Astrocyte of the spinal cord (primary cell): ENCODE results near the gene CPZ.

Experiments
- DNase-seq: peaks from one replicate; pipeline ENCODE4 v3.0.0; 2011; ENCODE audit warnings: low read depth, low spot score
- H3K4me3 ChIP-seq: 2 replicates; pipeline ENCODE4 v1.5.1; 2011; ENCODE audit warnings: low read depth, mild to moderate bottlenecking, low read length, moderate library complexity
- in situ Hi-C: cut with HindIII; loops from 2 replicates; pipeline ENCODE4 v1.10.0; 2017; ENCODE audit warnings: low sequenced_read_pairs
- TF ChIP-seq, protein P1 (sequence below): IDR thresholded peaks from 2 replicates; pipeline ENCODE4 v1.5.1; 2012; ENCODE audit warnings: low read depth, mild to moderate bottlenecking, low read length, inconsistent platforms

Gene CPZ

DNA sequence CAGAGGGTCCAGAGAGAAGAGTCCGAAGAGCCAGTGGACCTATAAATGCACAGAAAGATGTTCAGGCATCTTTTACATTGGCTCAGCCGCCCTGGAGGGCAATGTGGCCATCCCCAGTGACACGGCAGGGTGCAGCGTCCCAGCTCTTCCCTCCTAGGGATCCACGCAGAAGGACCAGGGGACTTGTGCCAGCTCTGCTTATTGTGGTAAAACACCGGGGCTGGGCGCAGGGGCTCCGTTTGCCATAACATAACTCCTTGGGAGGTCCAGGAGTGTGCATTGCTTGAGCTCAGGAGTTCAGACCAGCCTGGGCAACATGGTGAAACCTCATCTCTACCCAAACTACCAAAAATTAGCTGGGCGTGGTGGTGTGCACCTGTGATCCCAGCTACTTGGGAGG is 70.2 kb downstream of the CPZ start:
- DNase-seq, result no peak
- no peak overlapping the region for H3K4me3 ChIP-seq
- TF ChIP-seq, protein P1, sequence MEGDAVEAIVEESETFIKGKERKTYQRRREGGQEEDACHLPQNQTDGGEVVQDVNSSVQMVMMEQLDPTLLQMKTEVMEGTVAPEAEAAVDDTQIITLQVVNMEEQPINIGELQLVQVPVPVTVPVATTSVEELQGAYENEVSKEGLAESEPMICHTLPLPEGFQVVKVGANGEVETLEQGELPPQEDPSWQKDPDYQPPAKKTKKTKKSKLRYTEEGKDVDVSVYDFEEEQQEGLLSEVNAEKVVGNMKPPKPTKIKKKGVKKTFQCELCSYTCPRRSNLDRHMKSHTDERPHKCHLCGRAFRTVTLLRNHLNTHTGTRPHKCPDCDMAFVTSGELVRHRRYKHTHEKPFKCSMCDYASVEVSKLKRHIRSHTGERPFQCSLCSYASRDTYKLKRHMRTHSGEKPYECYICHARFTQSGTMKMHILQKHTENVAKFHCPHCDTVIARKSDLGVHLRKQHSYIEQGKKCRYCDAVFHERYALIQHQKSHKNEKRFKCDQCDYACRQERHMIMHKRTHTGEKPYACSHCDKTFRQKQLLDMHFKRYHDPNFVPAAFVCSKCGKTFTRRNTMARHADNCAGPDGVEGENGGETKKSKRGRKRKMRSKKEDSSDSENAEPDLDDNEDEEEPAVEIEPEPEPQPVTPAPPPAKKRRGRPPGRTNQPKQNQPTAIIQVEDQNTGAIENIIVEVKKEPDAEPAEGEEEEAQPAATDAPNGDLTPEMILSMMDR, result no peak
- in situ Hi-C loops, result no loop called here

DNA sequence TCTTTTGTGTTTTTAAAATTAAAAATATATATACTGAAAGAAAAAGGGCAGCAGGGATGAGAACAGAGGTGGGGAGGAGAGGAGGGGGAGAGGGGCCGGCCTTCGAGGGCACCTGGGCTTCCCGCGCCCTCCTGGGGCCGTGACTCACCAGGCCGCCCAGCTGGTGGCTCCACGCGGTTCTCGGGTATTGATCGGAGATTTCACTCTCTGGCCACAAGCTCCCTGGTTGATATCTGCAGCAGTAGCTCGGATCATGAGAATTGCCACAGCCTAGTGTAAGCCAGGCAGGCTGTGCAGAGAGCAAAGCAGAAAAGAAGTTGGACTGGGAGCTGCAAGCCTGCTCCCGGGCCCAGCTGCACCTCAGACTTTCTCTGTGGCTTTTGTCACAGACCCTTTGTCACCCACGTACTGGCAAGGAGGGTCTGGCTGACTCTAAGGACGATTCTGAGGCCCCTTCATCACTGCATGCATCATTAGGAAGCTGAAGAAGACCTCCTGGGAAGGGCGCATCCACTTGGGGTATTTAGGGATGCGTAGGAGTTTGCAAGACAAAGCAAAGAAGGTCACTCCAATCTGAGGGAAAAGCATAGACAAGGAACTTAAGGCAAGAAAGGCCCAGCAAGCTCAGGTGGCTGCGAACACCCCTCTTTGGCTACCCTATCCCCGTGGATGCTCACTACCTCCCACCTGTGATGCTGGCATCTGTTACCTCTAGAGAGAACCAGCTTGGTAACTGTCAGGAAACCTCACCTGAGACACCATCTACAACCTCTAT is 71.7 kb downstream of the CPZ start:
- DNase-seq, result no peak
- no peak overlapping the region for H3K4me3 ChIP-seq
- in situ Hi-C loops, result no loop called here
- TF ChIP-seq, protein P1, result no peak

DNA sequence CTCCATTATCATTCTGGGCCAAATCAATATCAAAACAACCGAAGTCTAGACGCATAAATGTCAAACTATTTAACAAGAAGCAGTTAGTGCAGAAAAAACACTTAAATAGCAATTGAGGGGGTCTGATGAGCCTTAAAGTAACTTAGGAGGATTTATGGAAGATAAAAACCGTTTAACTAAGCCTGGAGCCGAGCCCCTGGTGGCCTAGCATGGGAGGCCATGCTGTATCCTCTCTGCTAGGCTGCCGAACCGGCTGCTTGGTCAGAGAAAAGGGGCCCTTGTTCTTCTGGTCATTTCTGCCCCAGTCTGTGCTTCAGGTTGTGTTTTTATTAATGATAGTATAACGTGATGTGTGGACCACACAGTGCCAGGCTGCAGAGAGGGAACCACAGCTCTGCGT is 72.4 kb downstream of the CPZ start:
- in situ Hi-C loops, result no loop called here
- no peak overlapping the region for H3K4me3 ChIP-seq
- DNase-seq, result no peak
- TF ChIP-seq, protein P1, result no peak

DNA sequence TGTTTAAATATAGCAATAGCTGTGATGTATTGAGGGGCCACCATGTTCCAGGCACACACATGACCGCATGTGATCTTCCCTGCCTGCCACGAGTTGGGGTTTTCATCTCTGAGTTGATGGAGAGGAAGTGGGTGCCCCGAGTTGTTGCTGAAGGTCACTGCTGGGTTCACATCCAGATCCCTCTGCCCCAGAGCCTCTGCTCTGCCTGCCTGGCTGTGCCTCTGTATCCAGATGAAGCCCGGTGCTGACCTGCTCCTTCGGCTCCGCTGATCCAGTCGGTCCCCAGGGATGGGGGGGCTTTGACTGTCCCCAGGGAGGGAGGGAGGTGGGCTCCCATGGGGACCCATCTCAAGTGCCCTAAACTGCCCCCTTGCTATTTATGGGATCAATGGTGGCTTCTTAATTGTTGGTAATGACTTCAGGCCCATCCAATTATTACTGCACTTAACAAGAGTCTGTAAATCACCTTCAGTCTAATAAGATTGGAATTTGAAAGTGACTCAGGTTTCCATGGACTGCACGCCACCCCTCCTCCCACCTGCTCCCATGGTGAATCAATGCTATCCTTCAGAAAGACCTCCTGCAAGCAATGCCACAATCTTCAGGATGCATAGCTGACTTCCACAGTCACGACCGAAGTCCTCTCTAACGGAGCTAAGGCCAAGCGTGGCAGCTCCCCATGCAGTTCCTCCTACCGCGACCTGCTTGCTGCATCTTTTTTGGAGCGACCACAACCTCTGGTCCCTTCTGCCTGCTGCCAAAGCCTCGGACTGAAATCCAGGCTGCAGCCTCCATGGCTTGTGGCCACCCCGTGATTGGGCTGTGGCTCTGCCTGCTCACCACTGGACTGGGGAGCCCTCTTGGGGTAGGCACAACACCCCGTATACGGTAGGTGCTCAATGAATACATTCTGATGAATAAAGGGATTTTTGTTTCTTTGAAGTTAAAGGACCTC is 73.1 kb downstream of the CPZ start:
- DNase-seq, result no peak
- in situ Hi-C loops, result no loop called here
- TF ChIP-seq, protein P1, result no peak
- no peak overlapping the region for H3K4me3 ChIP-seq

DNA sequence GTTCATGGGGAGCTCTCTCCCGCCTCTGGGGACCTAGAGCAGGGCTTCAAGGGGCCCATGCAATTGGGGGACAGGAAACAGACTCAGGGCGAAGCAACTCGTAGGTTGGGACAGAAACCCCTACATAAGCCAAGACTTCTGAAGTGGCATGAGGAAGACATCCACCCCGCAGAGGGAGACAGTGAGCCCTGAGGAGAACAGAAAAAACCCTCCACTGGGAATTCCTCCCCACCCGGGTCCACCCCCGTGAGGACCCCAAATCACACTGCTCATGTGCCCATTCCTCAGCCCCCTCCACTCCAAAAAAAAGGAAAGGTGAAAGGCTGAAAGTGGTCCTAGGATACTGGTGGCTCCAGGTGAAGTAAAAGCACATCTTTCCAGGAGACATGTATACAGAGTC is 74.0 kb downstream of the CPZ start:
- in situ Hi-C loops, result no loop called here
- H3K4me3 ChIP-seq, result no peak overlapping the region
- DNase-seq, result no peak
- TF ChIP-seq, protein P1, result no peak
